HepG2 (cell line): Measurements from ENCODE around the gene CD14. TPM values are rescaled to one million over a fixed set of nuclear protein-coding genes. Genes with fewer than 3 reads are reported as not detected.
A peak's percentile ranks its signal among the peaks of the same experiment; 100 is the strongest.

ENCODE experiments used
- CREM ChIP-seq, 2 experiments: sonication (generic) in 1 of 2; formaldehyde crosslinking in 1 of 2; IDR thresholded peaks; 2 replicates each; pipeline versions ENCODE4 v1.4.0 to v1.6.1; 2016 to 2020; ENCODE audit warnings: antibody characterized with exemption in 1 of 2, mild to moderate bottlenecking in 1 of 2, missing genetic modification reagents in 1 of 2
- ELF1 ChIP-seq: sonication (generic); formaldehyde crosslinking; IDR thresholded peaks from 2 replicates; pipeline ENCODE4 v1.4.0; 2020; ENCODE audit warnings: missing genetic modification reagents
- FOXK2 ChIP-seq: fragments of 450-650 bp; IDR thresholded peaks from 2 replicates; pipeline ENCODE4 v1.6.1; 2016
- HDAC1 ChIP-seq: sonication (generic); formaldehyde crosslinking; IDR thresholded peaks from 2 replicates; pipeline ENCODE4 v1.5.1; 2020; ENCODE audit warnings: mild to moderate bottlenecking, missing genetic modification reagents
- HDAC2 ChIP-seq: sonication (generic); formaldehyde crosslinking; IDR thresholded peaks from 2 replicates; pipeline ENCODE4 v1.4.0; 2020; ENCODE audit warnings: missing genetic modification reagents
- PAF1 ChIP-seq: IDR thresholded peaks from 2 replicates; pipeline ENCODE4 v1.6.1; 2016; ENCODE audit warnings: missing genetic modification reagents, missing compliant biosample characterization
- PHF20 ChIP-seq: sonication (generic); formaldehyde crosslinking; IDR thresholded peaks from 2 replicates; pipeline ENCODE4 v1.5.0; 2020; ENCODE audit warnings: mild to moderate bottlenecking, missing genetic modification reagents
- POLR2A ChIP-seq, 2 experiments: IDR thresholded peaks; 2 replicates each; pipeline ENCODE4 v1.6.1; 2011; ENCODE audit warnings: low read depth in 2 of 2, low read length in 2 of 2, mild to moderate bottlenecking in 1 of 2, moderate library complexity in 1 of 2; ENCODE audit not compliant: insufficient read depth in 1 of 2
- RFX3 ChIP-seq: IDR thresholded peaks from 2 replicates; pipeline ENCODE4 v1.6.1; 2016; ENCODE audit warnings: missing biosample characterization, missing genetic modification reagents
- SRSF4 ChIP-seq: fragments of 200-400 bp; formaldehyde crosslinking; IDR thresholded peaks from one replicate; pipeline ENCODE4 v1.6.1; 2018; ENCODE audit warnings: mild to moderate bottlenecking, low read depth, low read length, moderate library complexity; ENCODE audit not compliant: poor library complexity, severe bottlenecking
- SRSF9 ChIP-seq: fragments of 200-400 bp; formaldehyde crosslinking; IDR thresholded peaks from 2 replicates; pipeline ENCODE4 v1.6.1; 2018; ENCODE audit warnings: borderline replicate concordance, mild to moderate bottlenecking, low read depth, low read length; ENCODE audit not compliant: insufficient read depth, poor library complexity, severe bottlenecking
- SYNCRIP ChIP-seq: fragments of 200-400 bp; formaldehyde crosslinking; IDR thresholded peaks from 2 replicates; pipeline ENCODE4 v1.6.1; 2018; ENCODE audit warnings: mild to moderate bottlenecking, low read depth, low read length; ENCODE audit not compliant: insufficient read depth
- ZNF138 ChIP-seq: sonication (generic); formaldehyde crosslinking; IDR thresholded peaks from 2 replicates; pipeline ENCODE4 v1.5.0; 2020; ENCODE audit warnings: mild to moderate bottlenecking, low read depth, missing genetic modification reagents
- ZNF550 ChIP-seq: sonication (generic); formaldehyde crosslinking; IDR thresholded peaks from 2 replicates; pipeline ENCODE4 v1.4.0; 2020; ENCODE audit warnings: mild to moderate bottlenecking, missing genetic modification reagents, borderline replicate concordance
- ZNF569 ChIP-seq: sonication (generic); formaldehyde crosslinking; IDR thresholded peaks from 2 replicates; pipeline ENCODE4 v1.5.0; 2020; ENCODE audit warnings: mild to moderate bottlenecking, missing genetic modification reagents, moderate library complexity, borderline replicate concordance
- ZNF746 ChIP-seq: sonication (generic); formaldehyde crosslinking; IDR thresholded peaks from 2 replicates; pipeline ENCODE4 v1.8.0; 2022; ENCODE audit warnings: mild to moderate bottlenecking, missing genetic modification reagents
- ZNF749 ChIP-seq: sonication (generic); formaldehyde crosslinking; IDR thresholded peaks from 2 replicates; pipeline ENCODE4 v1.8.0; 2022; ENCODE audit warnings: mild to moderate bottlenecking, missing genetic modification reagents, moderate library complexity, borderline replicate concordance
- ZNF781 ChIP-seq: sonication (generic); formaldehyde crosslinking; IDR thresholded peaks from 2 replicates; pipeline ENCODE4 v1.5.1; 2020; ENCODE audit warnings: borderline replicate concordance, mild to moderate bottlenecking, missing genetic modification reagents; ENCODE audit errors: not compliant biosample characterization
- polyA plus RNA-seq, 8 experiments: library from polyadenylated mRNA; depleted of rRNA in 3 of 8; stranded (reverse) in 7 of 8; unstranded in 1 of 8; fragments of >200 nt; fragmentation: Illumina TruSeq in 4 of 8; extraction: Trizol in 4 of 8; gene quantifications; 2 replicates each; pipeline versions ENCODE4 v1.2.1 to v1.2.3, GENCODE V29; 2011 to 2016; ENCODE audit warnings: low read depth in 4 of 8, missing spikeins in 1 of 8, mixed read lengths in 1 of 8; ENCODE audit not compliant: insufficient read depth in 1 of 8
- total RNA-seq, 5 experiments: library from RNA; depleted of rRNA; stranded (reverse); fragments of >200 nt; fragmentation: Illumina TruSeq; extraction: Trizol; gene quantifications; 2 replicates each; pipeline ENCODE4 v1.2.3, GENCODE V29; 2016; ENCODE audit warnings: low read depth in 1 of 5
- TF ChIP-seq, protein P1 (sequence below): sonication (generic); formaldehyde crosslinking; IDR thresholded peaks from 2 replicates; pipeline ENCODE4 v1.5.1; 2020; ENCODE audit warnings: mild to moderate bottlenecking, missing genetic modification reagents
- TF ChIP-seq, protein P2 (sequence below): sonication (generic); formaldehyde crosslinking; IDR thresholded peaks from 2 replicates; pipeline ENCODE4 v1.4.0; 2020; ENCODE audit warnings: missing genetic modification reagents
- TF ChIP-seq, protein P3 (sequence below): sonication (generic); formaldehyde crosslinking; IDR thresholded peaks from 2 replicates; pipeline ENCODE4 v1.4.0; 2020; ENCODE audit warnings: mild to moderate bottlenecking, missing genetic modification reagents
- TF ChIP-seq, protein P4 (sequence below): sonication (generic); formaldehyde crosslinking; IDR thresholded peaks from 2 replicates; pipeline ENCODE4 v1.8.0; 2022; ENCODE audit warnings: missing genetic modification reagents, mild to moderate bottlenecking, inconsistent platforms, borderline replicate concordance

The CD14 gene
- total and polyA plus RNA-seq, 2 of the 13 experiments (the other 11 are each of a cell fraction or from before 2014, with no cell fraction given), result 1.7 to 4.7 TPM

DNA sequence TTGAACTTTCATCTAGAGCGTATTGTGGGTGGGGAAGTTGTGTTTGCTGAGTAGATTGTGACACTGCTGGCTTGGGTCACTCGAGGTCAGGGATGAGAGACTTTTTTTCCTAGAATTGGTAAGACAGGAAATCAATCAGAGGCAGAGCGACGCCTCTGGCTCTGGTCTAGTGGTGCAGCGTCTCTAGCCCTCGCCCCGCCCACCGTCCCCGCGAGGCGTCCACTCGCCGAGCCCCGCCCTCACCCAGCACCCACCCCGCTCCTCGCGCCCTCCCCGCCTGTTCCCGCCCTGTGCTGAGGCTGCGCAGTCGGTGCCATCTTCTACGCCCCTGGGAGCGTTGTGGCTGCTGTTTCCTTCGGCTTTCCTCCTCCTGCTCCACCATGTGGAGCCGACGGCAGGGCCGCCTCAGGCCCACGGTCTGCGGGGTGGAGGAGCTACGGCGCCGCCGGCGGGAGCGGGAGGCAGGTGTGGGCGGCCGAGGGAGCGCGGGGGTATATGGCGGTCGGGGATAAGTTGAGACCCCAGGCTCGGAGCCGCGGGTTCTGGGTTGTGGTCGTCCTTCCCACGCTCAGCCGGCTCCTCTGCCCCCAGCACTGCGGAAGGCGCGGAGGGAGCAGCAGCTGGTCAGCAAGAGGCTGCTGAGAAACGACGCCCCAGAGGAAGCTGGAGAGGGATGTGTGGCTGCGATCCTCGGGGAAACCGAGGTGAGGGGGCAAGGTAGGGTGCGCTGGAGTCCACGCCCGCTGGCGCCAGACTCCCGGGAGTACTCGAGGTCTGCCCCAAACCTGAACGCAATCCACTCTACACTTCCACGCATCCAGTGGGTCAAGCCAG, 6.4 kb upstream of the CD14 start, which contains the start of gene TMCO6 (continued):
- TF ChIP-seq, protein P1, sequence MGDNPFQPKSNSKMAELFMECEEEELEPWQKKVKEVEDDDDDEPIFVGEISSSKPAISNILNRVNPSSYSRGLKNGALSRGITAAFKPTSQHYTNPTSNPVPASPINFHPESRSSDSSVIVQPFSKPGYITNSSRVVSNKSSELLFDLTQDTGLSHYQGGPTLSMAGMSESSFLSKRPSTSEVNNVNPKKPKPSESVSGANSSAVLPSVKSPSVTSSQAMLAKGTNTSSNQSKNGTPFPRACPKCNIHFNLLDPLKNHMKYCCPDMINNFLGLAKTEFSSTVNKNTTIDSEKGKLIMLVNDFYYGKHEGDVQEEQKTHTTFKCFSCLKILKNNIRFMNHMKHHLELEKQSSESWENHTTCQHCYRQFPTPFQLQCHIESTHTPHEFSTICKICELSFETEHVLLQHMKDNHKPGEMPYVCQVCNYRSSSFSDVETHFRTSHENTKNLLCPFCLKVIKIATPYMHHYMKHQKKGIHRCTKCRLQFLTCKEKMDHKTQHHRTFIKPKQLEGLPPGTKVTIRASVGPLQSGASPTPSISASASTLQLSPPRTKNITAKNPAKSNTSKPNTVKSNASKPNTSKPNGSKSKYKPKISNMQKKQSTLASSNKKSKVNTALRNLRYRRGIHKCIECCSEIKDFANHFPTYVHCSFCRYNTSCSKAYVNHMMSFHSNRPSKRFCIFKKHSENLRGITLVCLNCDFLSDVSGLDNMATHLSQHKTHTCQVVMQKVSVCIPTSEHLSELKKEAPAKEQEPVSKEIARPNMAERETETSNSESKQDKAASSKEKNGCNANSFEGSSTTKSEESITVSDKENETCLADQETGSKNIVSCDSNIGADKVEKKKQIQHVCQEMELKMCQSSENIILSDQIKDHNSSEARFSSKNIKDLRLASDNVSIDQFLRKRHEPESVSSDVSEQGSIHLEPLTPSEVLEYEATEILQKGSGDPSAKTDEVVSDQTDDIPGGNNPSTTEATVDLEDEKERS (CRISPR knock-in tag), result no peak
- TF ChIP-seq, protein P2, sequence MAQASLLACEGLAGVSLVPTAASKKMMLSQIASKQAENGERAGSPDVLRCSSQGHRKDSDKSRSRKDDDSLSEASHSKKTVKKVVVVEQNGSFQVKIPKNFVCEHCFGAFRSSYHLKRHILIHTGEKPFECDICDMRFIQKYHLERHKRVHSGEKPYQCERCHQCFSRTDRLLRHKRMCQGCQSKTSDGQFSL, result peak; percentile 27; the same call in 1 of the 2 replicates
- TF ChIP-seq SRSF4 (no peak), ZNF781 (CRISPR knock-in tag) (peak; percentile 88), PAF1 (no peak), HDAC1 (peak; percentile 81), ZNF138 (no peak), CREM (IDR thresholded peaks at IDR 0.05) (peak; percentile 70; the same call in 1 of the 2 replicates), CREM (CRISPR knock-in tag; IDR thresholded peaks at IDR 0.05) (no peak), PHF20 (CRISPR knock-in tag) (peak; percentile 64), HDAC2 (peak; percentile 92), ELF1 (CRISPR knock-in tag) (peak; percentile 55), ZNF746 (CRISPR knock-in tag) (0 out of 2 replicates have a peak, but pooled peaks have one; percentile 13), POLR2A (IDR thresholded peaks at IDR 0.05; ENCODE audit: insufficient read depth in 1 of 2, low read depth in 2 of 2, low read length in 2 of 2) (peak in 1 of 2 experiments; percentile 90; a peak in 3 of 4 replicates), SRSF9 (no peak), ZNF749 (no peak), ZNF569 (CRISPR knock-in tag) (no peak; the same call in 1 of the 2 replicates), SYNCRIP (no peak), RFX3 (no peak), ZNF550 (CRISPR knock-in tag) (0 out of 2 replicates have a peak, but pooled peaks have one; percentile 69), FOXK2 (peak; percentile 53; the same call in 1 of the 2 replicates)
- TF ChIP-seq, protein P3, sequence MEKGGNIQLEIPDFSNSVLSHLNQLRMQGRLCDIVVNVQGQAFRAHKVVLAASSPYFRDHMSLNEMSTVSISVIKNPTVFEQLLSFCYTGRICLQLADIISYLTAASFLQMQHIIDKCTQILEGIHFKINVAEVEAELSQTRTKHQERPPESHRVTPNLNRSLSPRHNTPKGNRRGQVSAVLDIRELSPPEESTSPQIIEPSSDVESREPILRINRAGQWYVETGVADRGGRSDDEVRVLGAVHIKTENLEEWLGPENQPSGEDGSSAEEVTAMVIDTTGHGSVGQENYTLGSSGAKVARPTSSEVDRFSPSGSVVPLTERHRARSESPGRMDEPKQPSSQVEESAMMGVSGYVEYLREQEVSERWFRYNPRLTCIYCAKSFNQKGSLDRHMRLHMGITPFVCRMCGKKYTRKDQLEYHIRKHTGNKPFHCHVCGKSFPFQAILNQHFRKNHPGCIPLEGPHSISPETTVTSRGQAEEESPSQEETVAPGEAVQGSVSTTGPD (CRISPR knock-in tag), result no peak
- TF ChIP-seq, protein P4, sequence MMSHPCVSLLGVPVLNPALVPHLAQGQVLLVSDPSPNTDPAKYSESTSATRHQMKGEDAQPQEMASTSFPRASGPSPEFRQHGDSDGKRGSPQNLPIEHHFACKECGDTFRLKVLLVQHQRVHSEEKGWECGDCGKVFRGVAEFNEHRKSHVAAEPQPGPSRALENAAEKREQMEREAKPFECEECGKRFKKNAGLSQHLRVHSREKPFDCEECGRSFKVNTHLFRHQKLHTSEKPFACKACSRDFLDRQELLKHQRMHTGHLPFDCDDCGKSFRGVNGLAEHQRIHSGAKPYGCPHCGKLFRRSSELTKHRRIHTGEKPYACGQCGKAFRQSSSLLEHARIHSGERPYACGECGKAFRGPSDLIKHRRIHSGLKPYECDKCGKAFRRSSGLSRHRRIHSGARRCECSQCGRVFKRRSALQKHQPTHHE, result peak; percentile 62; the same call in 1 of the 2 replicates
